Astrocyte of the spinal cord (primary cell): Measurements from ENCODE around the gene RAD23A.

ENCODE experiments used
- DNase-seq: peaks from one replicate; pipeline ENCODE4 v3.0.0; 2011; ENCODE audit warnings: low read depth, low spot score
- H3K4me3 ChIP-seq: 2 replicates; pipeline ENCODE4 v1.5.1; 2011; ENCODE audit warnings: low read depth, mild to moderate bottlenecking, low read length, moderate library complexity
- CTCF ChIP-seq: IDR thresholded peaks from 2 replicates; pipeline ENCODE4 v1.5.1; 2012; ENCODE audit warnings: low read depth, mild to moderate bottlenecking, low read length, inconsistent platforms
- in situ Hi-C: cut with HindIII; loops from 2 replicates; pipeline ENCODE4 v1.10.0; 2017; ENCODE audit warnings: low sequenced_read_pairs

The RAD23A gene

GRCh38 chr19:12943437-12944044, 2.1 kb upstream of the RAD23A start:
- DNase-seq, result no peak
- no peak for TF ChIP-seq CTCF
- in situ Hi-C loops, result no loop called here
- H3K4me3 ChIP-seq, result no peak overlapping the region

- DNase-seq, result no peak
- in situ Hi-C loops, result no loop called here
- TF ChIP-seq CTCF, result no peak
- no peak overlapping the region for H3K4me3 ChIP-seq
Measured at GRCh38 chr19:12944104-12944674, 1.5 kb upstream of the RAD23A start.

- peak; percentile 88 for DNase-seq
- TF ChIP-seq CTCF, result no peak
- in situ Hi-C loops, result no loop called here
- H3K4me3 ChIP-seq, result peak overlapping the region; percentile 56
Measured at GRCh38 chr19:12946092-12946721, 545 bp downstream of the RAD23A start.

- TF ChIP-seq CTCF, result no peak
- DNase-seq, result no peak
- in situ Hi-C loops, result no loop called here
- peak overlapping the region; percentile 56 for H3K4me3 ChIP-seq
Measured at GRCh38 chr19:12946731-12947496, 1.3 kb downstream of the RAD23A start.

GRCh38 chr19:12947702-12948611, 2.3 kb downstream of the RAD23A start:
- in situ Hi-C loops, result no loop called here
- H3K4me3 ChIP-seq, result no peak overlapping the region
- no peak for DNase-seq
- no peak for TF ChIP-seq CTCF
